T-cell (primary cell): ENCODE results near the gene CLASP1. TPM values are rescaled to one million over a fixed set of nuclear protein-coding genes. Genes with fewer than 3 reads are reported as not detected.

Experiments
- ATAC-seq, 4 experiments: fragments of 200-7000 bp in 3 of 4; fragments of 150-1000 bp in 1 of 4; cut with Tn5 transposase; replicated peaks in 1 of 4; 1 replicate in 3 of 4; 2 replicates in 1 of 4; pipeline ENCODE4 v1.10.0; 2021; ENCODE audit warnings: moderate library complexity in 3 of 4, mild to moderate bottlenecking in 2 of 4, moderate number of reproducible peaks in 1 of 4
- CTCF ChIA-PET, 2 donors: fragments of 300-600 bp; sonication (Branson Sonifier 250); formaldehyde crosslinking; loops; one replicate each; lab custom pipeline; 2022; ENCODE audit warnings: antibody characterized with exemption in 2 of 2; lab: Charles Lee
- POLR2A ChIA-PET, 2 donors: fragments of 300-600 bp; sonication (Branson Sonifier 250); formaldehyde crosslinking; loops; one replicate each; lab custom pipeline; 2022; ENCODE audit warnings: antibody characterized with exemption in 2 of 2; lab: Charles Lee
- DNase-seq, 35 experiments: peaks; one replicate each; pipeline versions ENCODE4 v3.0.0 to v3.0.0-alpha.2; 2013 to 2023
- H3K27ac ChIP-seq: one replicate; pipeline ENCODE4 v1.5.1; 2013; ENCODE audit warnings: low read length
- H3K27me3 ChIP-seq, 2 experiments: replicated peaks in 1 of 2; 1 replicate in 1 of 2; 2 replicates in 1 of 2; pipeline versions ENCODE4 v1.6.1 to v1.7.0; 2013; ENCODE audit warnings: low read length in 1 of 2, mixed read lengths in 1 of 2; ENCODE audit not compliant: control insufficient read depth in 2 of 2, insufficient read depth in 2 of 2; ENCODE audit errors: extremely low read depth in 1 of 2
- H3K36me3 ChIP-seq, 2 donors: 1 replicate in 1 of 2; 2 replicates in 1 of 2; pipeline versions ENCODE4 v1.6.1 to v1.7.0; 2013; ENCODE audit warnings: low read length in 1 of 2; ENCODE audit not compliant: control insufficient read depth in 2 of 2, insufficient read depth in 1 of 2; ENCODE audit errors: extremely low read depth in 1 of 2
- H3K4me1 ChIP-seq, 2 experiments: 1 replicate in 1 of 2; 2 replicates in 1 of 2; pipeline versions ENCODE4 v1.6.1 to v1.7.0; 2013; ENCODE audit warnings: low read length in 2 of 2, mixed read lengths in 1 of 2; ENCODE audit not compliant: insufficient read depth in 2 of 2, control insufficient read depth in 1 of 2; ENCODE audit errors: extremely low read depth in 1 of 2
- H3K4me3 ChIP-seq, 2 donors: 1 replicate in 1 of 2; 2 replicates in 1 of 2; pipeline versions ENCODE4 v1.5.1 to v1.7.0; 2013; ENCODE audit warnings: mild to moderate bottlenecking in 2 of 2, low read length in 1 of 2, moderate library complexity in 1 of 2; ENCODE audit not compliant: control insufficient read depth in 1 of 2; ENCODE audit errors: extremely low read depth in 1 of 2
- H3K9me3 ChIP-seq: 2 replicates; pipeline ENCODE4 v1.7.0; 2013
- H3K27ac Mint-ChIP-seq, 2 donors: one replicate each; pipeline ENCODE4 v1.8.0; 2020 to 2021; ENCODE audit warnings: mild to moderate bottlenecking in 2 of 2, mixed read lengths in 2 of 2
- H3K27me3 Mint-ChIP-seq, 2 donors: one replicate each; pipeline ENCODE4 v1.8.0; 2021 to 2022; ENCODE audit warnings: mixed read lengths in 2 of 2
- H3K36me3 Mint-ChIP-seq: one replicate; pipeline ENCODE4 v1.8.0; 2021; ENCODE audit warnings: mixed read lengths
- H3K4me1 Mint-ChIP-seq, 3 donors: one replicate each; pipeline ENCODE4 v1.8.0; 2020 to 2022; ENCODE audit warnings: mixed read lengths in 3 of 3, mild to moderate bottlenecking in 1 of 3
- H3K4me3 Mint-ChIP-seq, 3 donors: one replicate each; pipeline ENCODE4 v1.8.0; 2020 to 2022; ENCODE audit warnings: mild to moderate bottlenecking in 3 of 3, mixed read lengths in 3 of 3, moderate library complexity in 3 of 3
- H3K9me3 Mint-ChIP-seq, 3 donors: one replicate each; pipeline ENCODE4 v1.8.0; 2020 to 2022; ENCODE audit warnings: mixed read lengths in 3 of 3
- WGBS: methylation state at CpG from one replicate; pipeline ENCODE4 v1.1.5; 2013; ENCODE audit warnings: missing lambda C conversion rate; ENCODE audit not compliant: insufficient coverage; 5-methylcytosine and 5-hydroxymethylcytosine counted together
- total RNA-seq, 35 experiments: library from RNA in 6 of 35; stranded (reverse) in 6 of 35; fragments of 120-200 nt in 1 of 35; gene quantifications; one replicate each; pipeline versions ENCODE4 v1.2.1 to v1.2.4 and lab custom pipeline; 2013 to 2026

CLASP1 gene
- total RNA-seq, 5 donors from 2014 or later (not counting 1 experiment from before 2014, with no cell fraction given): 57.8 to 72.8 (median 65.1) TPM

DNA sequence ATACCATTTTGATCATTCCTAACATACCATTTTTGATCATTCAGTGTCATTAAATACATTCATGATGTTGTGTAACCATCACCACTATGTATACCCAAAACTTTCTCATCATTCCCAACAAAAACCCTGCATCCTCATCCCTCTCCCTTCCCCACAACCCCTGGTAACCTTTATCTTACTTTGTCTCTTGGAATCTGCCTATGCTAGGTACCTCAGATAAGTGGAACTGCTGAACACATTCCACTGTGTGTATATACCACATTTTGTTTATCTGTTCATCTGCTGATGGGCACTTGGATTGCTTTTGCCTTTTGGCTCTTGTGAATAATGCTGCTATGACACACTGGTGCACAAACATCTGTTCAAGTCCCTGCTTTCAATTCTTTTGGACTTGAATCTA is 280.4 kb downstream of the CLASP1 start:
- H3K27ac ChIP-seq: no peak overlapping the region
- H3K4me3 Mint-ChIP-seq: no peak overlapping the region
- H3K27ac Mint-ChIP-seq: no peak overlapping the region
- ATAC-seq (no peak), DNase-seq (no peak)
- H3K27me3 Mint-ChIP-seq: no peaks in the 10 kb centered on the region
- peaks cover 60% of the 10 kb centered on the region for H3K36me3 Mint-ChIP-seq
- no peaks in the 10 kb centered on the region for H3K27me3 ChIP-seq
- H3K9me3 Mint-ChIP-seq: no peaks in the 10 kb centered on the region
- POLR2A ChIA-PET: no interaction called here
- no peak overlapping the region for H3K4me3 ChIP-seq
- no peaks in the 10 kb centered on the region for H3K4me1 Mint-ChIP-seq
- H3K9me3 ChIP-seq: no peaks in the 10 kb centered on the region
- CTCF ChIA-PET: no interaction called here
- no peaks in the 10 kb centered on the region for H3K4me1 ChIP-seq
- H3K36me3 ChIP-seq: peaks cover 19 to 38% of the 10 kb centered on the region in 2 donors

DNA sequence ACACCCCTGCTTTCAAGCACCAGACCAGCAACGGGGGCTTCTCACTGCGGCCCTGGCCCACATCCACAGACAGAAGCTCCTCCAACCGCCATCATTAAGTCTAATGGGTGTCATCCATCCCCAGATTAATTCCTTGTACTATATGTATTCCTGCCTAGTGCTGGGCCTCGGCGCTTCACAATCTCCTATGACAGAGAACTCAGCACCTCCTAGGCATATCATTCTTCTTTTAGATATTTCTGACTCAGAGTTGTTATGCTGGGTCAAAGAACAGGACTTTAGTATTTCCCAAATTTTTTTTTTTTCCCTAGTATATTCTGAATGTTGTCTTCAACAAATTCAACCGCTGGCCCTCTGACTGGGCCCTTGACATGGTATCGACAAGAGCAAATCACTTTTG is 281.1 kb downstream of the CLASP1 start:
- ATAC-seq: no peak
- Mint-ChIP-seq H3K27ac (no peak overlapping the region), H3K36me3 (peaks cover 59% of the 10 kb centered on the region), H3K9me3 (no peaks in the 10 kb centered on the region), H3K27me3 (no peaks in the 10 kb centered on the region), H3K4me3 (no peak overlapping the region), H3K4me1 (no peaks in the 10 kb centered on the region)
- 79% methylated on average over 4 of the region's 7 CpGs for WGBS
- ChIA-PET CTCF (no interaction called here), POLR2A (no interaction called here)
- H3K36me3 ChIP-seq: peaks cover 17 to 45% of the 10 kb centered on the region in 2 donors
- H3K4me1 ChIP-seq: no peaks in the 10 kb centered on the region
- no peak for DNase-seq
- no peaks in the 10 kb centered on the region for H3K27me3 ChIP-seq
- no peak overlapping the region for H3K4me3 ChIP-seq
- no peaks in the 10 kb centered on the region for H3K9me3 ChIP-seq
- H3K27ac ChIP-seq: no peak overlapping the region

DNA sequence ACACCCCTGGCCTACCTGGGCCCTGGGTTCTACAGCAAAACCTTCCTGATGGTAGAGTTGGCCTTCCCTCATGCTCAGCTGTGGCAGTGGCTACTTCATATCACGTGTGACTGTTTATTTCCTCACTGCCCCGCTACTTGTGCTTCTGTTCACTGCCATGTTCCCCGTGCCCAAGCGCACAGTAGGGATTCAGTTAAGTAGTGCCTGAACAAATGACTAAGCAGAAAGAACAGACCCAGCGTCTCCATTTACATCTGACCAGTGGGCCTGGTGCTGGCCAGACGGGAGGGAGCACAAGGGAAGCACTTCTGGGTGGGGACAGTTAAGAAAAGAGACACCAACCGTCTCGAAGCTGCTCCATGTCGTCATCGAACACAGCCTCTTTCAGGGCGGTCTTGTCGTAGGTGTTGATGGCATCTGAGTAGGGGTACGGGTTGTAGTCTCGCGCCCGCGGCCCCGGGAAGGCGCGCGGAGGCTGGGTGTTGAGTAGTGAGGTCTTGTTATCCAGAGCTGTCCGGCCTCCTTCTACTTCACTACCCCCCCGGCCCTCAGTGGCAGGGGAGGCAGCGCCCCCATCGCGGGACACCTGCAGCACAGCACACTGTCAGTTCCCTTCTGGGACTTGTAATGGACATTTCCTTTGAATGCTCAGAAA is 281.9 kb downstream of the CLASP1 start:
- DNase-seq (no peak), ATAC-seq (no peak)
- H3K9me3 ChIP-seq: no peaks in the 10 kb centered on the region
- peaks cover 17 to 53% of the 10 kb centered on the region in 2 donors for H3K36me3 ChIP-seq
- Mint-ChIP-seq H3K9me3 (no peaks in the 10 kb centered on the region), H3K27ac (no peak overlapping the region), H3K27me3 (no peaks in the 10 kb centered on the region), H3K4me1 (no peaks in the 10 kb centered on the region), H3K4me3 (no peak overlapping the region), H3K36me3 (peaks cover 59% of the 10 kb centered on the region)
- ChIA-PET CTCF (no interaction called here), POLR2A (no interaction called here)
- WGBS: 96% methylated on average over 11 of the region's 26 CpGs
- no peaks in the 10 kb centered on the region for H3K27me3 ChIP-seq
- no peaks in the 10 kb centered on the region for H3K4me1 ChIP-seq
- no peak overlapping the region for H3K27ac ChIP-seq
- no peak overlapping the region for H3K4me3 ChIP-seq

- no peaks in the 10 kb centered on the region for H3K27me3 Mint-ChIP-seq
- H3K27ac Mint-ChIP-seq: no peak overlapping the region
- POLR2A ChIA-PET: no interaction called here
- CTCF ChIA-PET: interaction anchor here in 1 of 2 donors (0.9 kb wide), 1 partner anchor 10 kb away, joined by 3 read pairs; no protein-coding TSS in a partner anchor
- Histone ChIP-seq H3K9me3 (no peaks in the 10 kb centered on the region), H3K27me3 (no peaks in the 10 kb centered on the region), H3K36me3 (peaks cover 23 to 66% of the 10 kb centered on the region in 2 donors), H3K4me3 (no peak overlapping the region), H3K4me1 (no peaks in the 10 kb centered on the region), H3K27ac (no peak overlapping the region)
- no peaks in the 10 kb centered on the region for H3K9me3 Mint-ChIP-seq
- H3K4me3 Mint-ChIP-seq: no peak overlapping the region
- ATAC-seq (no peak), DNase-seq (no peak)
- no peaks in the 10 kb centered on the region for H3K4me1 Mint-ChIP-seq
- H3K36me3 Mint-ChIP-seq: peaks cover 59% of the 10 kb centered on the region
Observed at GRCh38 chr2:121366040-121366439, 283.2 kb downstream of the CLASP1 start.

DNA sequence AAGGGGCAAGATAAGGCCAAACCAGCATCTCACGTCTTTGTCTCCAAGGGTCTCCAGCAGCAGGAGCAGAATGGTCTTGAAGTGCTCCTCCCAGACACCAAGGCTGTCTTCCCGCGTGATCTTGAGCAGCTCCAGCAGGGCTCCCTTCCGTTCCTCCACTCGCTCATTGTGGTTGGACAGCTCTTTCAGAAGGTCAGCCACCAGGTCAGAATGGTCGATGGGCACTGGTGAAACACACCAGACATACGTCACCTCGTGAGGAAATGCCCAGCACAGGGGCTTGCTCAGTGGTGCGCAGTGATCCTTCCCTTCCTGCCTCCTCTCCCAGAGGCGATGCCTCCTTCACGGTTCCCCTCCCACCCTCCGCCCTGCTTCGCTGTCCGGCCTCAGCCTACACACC is 284.2 kb downstream of the CLASP1 start:
- Mint-ChIP-seq H3K27ac (no peak overlapping the region), H3K36me3 (peaks cover 65% of the 10 kb centered on the region), H3K9me3 (no peaks in the 10 kb centered on the region), H3K4me1 (no peaks in the 10 kb centered on the region), H3K4me3 (no peak overlapping the region), H3K27me3 (no peaks in the 10 kb centered on the region)
- ATAC-seq: no peak
- Histone ChIP-seq H3K27me3 (no peaks in the 10 kb centered on the region), H3K27ac (no peak overlapping the region), H3K36me3 (peaks cover 25 to 72% of the 10 kb centered on the region in 2 donors), H3K4me1 (no peaks in the 10 kb centered on the region), H3K4me3 (no peak overlapping the region), H3K9me3 (no peaks in the 10 kb centered on the region)
- DNase-seq: no peak
- POLR2A ChIA-PET: no interaction called here
- CTCF ChIA-PET: no interaction called here
- WGBS: 97% methylated on average over 14 of the region's 14 CpGs

GRCh38 chr2:121363632-121364420 is 285.4 kb downstream of the CLASP1 start:
- H3K27ac ChIP-seq: no peak overlapping the region
- peaks cover 25 to 80% of the 10 kb centered on the region in 2 donors for H3K36me3 ChIP-seq
- ATAC-seq (no peak), DNase-seq (no peak)
- Mint-ChIP-seq H3K4me1 (no peaks in the 10 kb centered on the region), H3K27ac (no peak overlapping the region), H3K27me3 (no peaks in the 10 kb centered on the region), H3K4me3 (no peak overlapping the region), H3K9me3 (no peaks in the 10 kb centered on the region), H3K36me3 (peaks cover 61% of the 10 kb centered on the region)
- ChIA-PET CTCF (no interaction called here), POLR2A (no interaction called here)
- H3K4me3 ChIP-seq: no peak overlapping the region
- H3K4me1 ChIP-seq: no peaks in the 10 kb centered on the region
- 100% methylated on average over 2 of the region's 5 CpGs for WGBS
- no peaks in the 10 kb centered on the region for H3K27me3 ChIP-seq
- no peaks in the 10 kb centered on the region for H3K9me3 ChIP-seq
